ENCODE measurements around the gene DGKD. TPM values are rescaled to one million over a fixed set of nuclear protein-coding genes. Genes with fewer than 3 reads are reported as not detected.
"Not testable (repeated sequence)": the region's sequence is repeated elsewhere in the genome, so short reads cannot be mapped to it uniquely, and the experiment has no call there.

DGKD gene
- total RNA-seq, 2 experiments from 2014 or later, result 63.2 to 76.0 TPM

DNA sequence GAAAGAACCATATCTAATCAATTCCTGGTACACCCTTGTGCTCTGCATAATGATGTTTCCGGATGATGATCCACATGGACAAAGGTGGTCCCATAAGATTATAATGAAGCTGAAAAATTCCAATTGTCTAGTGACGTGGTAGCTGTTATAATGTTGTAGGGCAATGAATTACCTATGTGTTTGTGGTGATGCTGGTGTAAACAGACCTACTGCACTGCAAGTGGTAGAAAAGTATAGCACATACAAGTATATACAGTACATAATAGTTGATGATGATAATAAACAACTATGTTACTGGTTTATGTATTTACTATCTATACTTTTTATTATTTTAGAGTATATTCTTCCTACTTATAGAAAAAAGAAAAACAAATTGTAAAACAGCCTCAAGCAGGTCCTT lies 8.4 kb downstream of the DGKD start:
- Mint-ChIP-seq H3K27me3 (no peaks in the 10 kb centered on the region), H3K9me3 (peaks cover 10% of the 10 kb centered on the region), H3K27ac (no peak overlapping the region), H3K4me3 (no peak overlapping the region), H3K36me3 (peaks cover 77% of the 10 kb centered on the region), H3K4me1 (peaks cover 58% of the 10 kb centered on the region)
- no peak for DNase-seq

DNA sequence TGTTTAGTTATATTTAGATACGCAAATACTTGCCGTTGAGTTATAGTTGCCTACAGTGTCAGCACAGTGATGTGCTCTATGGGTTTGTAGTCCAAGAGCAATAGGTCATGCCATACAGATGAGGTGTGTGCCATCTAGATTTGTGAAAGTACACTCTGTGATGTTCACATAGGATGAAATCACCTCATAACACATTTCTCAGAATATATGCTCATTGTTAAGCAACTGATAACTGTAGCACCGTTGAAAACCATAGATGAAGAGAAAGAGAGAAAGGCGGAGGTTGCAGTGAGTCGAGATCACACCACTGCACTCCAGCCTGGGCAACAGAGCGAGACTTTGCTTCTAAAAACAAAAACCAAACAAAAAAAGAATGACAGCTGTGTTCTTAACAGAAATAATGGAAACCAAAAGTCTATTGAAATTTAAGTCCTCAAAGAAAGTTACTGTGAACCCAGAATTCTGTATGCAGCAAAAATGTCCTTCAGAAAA lies 9.5 kb downstream of the DGKD start:
- peaks cover 10% of the 10 kb centered on the region for H3K9me3 Mint-ChIP-seq
- peaks cover 58% of the 10 kb centered on the region for H3K4me1 Mint-ChIP-seq
- no peak overlapping the region for H3K4me3 Mint-ChIP-seq
- no peak overlapping the region for H3K27ac Mint-ChIP-seq
- DNase-seq, result no peak
- no peaks in the 10 kb centered on the region for H3K27me3 Mint-ChIP-seq
- H3K36me3 Mint-ChIP-seq, result peaks cover 76% of the 10 kb centered on the region

DNA sequence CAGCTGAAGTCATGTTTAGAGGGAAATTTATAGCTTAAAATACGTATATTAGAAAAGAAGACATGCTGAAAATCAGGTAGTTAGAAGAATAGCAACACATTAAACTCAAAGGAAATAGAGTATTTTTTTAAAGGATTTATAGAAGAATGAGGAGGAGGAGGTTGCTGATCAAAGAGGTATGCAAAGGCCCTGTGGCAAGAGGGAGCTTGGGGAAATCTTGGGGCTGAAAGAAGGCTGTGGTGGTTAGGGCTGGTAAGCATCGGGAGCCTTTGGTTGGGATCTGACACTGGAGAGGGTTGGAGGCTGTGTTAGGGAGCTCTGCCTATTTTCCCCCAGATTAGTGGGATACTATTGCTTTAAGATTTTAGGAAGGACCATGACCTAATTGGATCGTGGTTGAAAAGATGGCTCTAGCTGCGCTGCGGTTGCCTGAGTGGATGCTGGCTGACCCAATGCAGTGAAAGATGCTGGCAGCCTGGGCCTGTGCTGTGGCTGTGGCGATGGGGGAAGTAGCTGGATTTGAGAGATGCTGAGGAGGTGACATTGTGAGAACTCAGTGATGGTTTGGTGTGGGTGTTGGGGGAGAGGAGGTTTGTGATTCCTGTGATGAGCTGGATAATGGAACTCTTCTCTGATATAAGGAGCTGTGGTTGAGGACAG lies 11.7 kb downstream of the DGKD start:
- peak overlapping the region; percentile 43 for H3K27ac Mint-ChIP-seq
- DNase-seq, result no peak
- no peak overlapping the region for H3K4me3 Mint-ChIP-seq
- H3K9me3 Mint-ChIP-seq, result peaks cover 10% of the 10 kb centered on the region
- H3K36me3 Mint-ChIP-seq, result peaks cover 72% of the 10 kb centered on the region
- H3K4me1 Mint-ChIP-seq, result peaks cover 51% of the 10 kb centered on the region
- H3K27me3 Mint-ChIP-seq, result no peaks in the 10 kb centered on the region

DNA sequence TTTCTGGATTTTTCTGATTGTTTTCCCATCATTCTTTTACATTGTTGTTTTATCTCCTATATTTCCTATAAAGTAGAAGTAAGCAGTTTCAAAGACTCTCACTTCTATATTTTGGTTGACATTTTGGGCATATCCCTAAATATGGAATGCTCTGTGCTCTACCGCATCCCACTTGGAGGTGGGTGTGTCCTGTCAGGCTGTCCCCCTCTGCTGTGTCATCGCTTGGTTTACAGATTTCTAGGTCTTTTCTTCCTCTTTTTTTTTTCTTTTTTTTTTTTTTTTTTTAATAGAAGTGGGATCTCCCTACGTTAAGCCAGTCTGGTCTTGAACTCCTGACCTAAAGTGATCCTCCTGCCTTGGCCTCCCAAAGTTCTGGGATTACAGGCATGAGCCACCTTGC lies 13.3 kb downstream of the DGKD start:
- Mint-ChIP-seq H3K36me3 (peaks cover 65% of the 10 kb centered on the region), H3K4me1 (peaks cover 48% of the 10 kb centered on the region), H3K9me3 (peaks cover 3% of the 10 kb centered on the region), H3K4me3 (no peak overlapping the region), H3K27me3 (no peaks in the 10 kb centered on the region), H3K27ac (no peak overlapping the region)
- no peak for DNase-seq

DNA sequence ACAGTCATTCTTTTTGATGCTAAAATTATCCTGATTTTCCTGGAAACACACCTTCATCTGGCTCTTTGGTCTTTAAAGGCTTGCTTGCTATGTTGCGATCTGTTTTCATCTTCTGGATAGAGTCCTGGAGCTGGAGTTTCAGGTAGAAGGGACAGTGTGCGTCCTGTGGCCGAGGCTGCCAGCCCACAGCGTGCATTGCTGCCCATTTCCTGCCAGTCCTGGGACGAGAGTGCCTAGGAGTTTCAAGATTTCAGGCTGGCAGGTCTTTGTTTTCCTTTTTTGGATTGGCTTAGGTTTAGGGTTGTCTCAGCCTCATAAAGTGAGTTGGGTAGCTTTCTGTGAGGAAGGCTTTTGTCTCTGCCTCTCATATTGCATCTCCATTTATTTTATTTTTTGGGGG lies 14.5 kb downstream of the DGKD start:
- no peaks in the 10 kb centered on the region for H3K27me3 Mint-ChIP-seq
- no peak overlapping the region for H3K27ac Mint-ChIP-seq
- H3K36me3 Mint-ChIP-seq, result peaks cover 62% of the 10 kb centered on the region
- peaks cover 46% of the 10 kb centered on the region for H3K4me1 Mint-ChIP-seq
- no peak overlapping the region for H3K4me3 Mint-ChIP-seq
- DNase-seq, result no peak
- peaks cover 1% of the 10 kb centered on the region for H3K9me3 Mint-ChIP-seq

DNA sequence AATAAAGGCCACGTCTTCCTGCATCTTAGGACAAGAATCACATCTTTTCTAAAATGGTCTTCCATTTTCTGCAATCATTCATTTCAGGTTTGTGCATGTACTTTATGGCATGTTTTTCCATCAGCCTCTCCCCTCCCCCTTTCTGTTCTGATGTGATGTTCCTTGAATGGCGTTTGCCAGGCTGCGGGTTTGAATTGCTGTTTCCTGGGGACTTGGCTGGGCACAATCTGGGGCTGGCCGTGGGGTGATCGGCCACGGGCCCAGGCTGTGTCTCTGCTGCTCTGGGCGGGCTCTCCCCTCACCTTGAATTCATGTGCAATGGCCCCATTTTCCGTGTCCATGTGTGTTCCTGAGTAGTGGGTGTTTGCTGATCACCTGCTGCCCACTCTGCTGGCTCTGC lies 15.2 kb downstream of the DGKD start:
- peaks cover 43% of the 10 kb centered on the region for H3K4me1 Mint-ChIP-seq
- no peak overlapping the region for H3K27ac Mint-ChIP-seq
- no peak for DNase-seq
- H3K9me3 Mint-ChIP-seq, result no peaks in the 10 kb centered on the region
- H3K27me3 Mint-ChIP-seq, result no peaks in the 10 kb centered on the region
- H3K4me3 Mint-ChIP-seq, result no peak overlapping the region
- peaks cover 55% of the 10 kb centered on the region for H3K36me3 Mint-ChIP-seq

DNA sequence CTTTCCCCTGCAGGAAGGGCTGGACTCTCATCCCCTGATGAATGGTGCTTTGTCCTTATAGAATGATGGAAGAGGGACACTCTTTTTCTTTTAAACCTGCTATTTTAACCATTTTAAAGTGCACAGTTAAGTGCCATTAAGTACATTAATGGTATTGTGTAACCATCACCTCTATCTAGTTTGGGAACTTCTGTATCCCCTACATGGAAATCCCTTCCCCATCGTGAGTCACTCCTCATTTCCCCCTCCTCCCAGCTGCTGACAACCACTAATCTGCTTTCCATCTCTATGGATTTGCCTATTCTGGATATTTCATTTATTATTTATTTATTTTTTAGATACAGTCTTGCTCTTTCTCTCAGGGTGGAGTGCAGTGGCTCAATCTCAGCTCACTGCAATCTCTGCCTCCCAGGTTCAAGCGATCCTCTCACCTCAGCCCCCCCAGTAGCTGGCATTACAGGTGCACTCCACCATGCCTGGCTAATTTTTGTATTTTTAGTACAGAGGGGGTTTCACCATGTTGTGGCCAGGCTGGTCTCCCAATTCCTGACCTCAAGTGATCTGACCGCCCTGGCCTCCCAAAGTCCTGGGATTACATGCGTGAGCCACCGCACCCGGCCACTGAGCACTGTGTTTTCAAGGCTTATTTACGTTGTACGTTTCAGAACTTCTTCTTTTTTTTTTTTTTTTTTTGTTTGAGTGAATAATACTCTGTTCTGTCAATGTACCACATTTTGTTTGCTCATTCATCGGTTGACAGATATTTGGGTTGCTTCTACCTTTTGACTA lies 15.8 kb downstream of the DGKD start:
- Mint-ChIP-seq H3K4me3 (no peak overlapping the region), H3K27ac (peak overlapping the region; percentile 9), H3K9me3 (no peaks in the 10 kb centered on the region), H3K4me1 (peaks cover 41% of the 10 kb centered on the region), H3K36me3 (peaks cover 50% of the 10 kb centered on the region), H3K27me3 (no peaks in the 10 kb centered on the region)
- DNase-seq, result no peak

DNA sequence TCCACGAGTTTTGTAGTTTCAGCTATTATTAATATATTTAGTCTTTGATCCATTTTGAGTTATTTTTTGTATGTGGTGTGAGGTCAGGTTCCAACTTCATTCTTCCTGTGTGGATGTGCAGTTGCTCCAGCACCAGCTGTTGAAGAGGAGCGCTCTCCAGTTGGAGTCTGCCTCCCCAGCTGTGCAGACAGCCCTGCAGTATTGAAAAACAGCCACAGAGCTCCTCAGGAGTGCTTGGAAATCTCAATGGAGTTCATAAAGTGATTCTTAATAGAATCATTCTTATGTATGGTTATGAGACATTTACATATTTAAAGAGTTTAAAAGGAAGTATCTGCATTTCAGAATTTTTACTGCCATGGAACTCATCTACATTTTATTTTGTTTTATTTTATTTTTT lies 17.3 kb downstream of the DGKD start:
- Mint-ChIP-seq H3K27me3 (no peaks in the 10 kb centered on the region), H3K4me3 (no peak overlapping the region)

DNA sequence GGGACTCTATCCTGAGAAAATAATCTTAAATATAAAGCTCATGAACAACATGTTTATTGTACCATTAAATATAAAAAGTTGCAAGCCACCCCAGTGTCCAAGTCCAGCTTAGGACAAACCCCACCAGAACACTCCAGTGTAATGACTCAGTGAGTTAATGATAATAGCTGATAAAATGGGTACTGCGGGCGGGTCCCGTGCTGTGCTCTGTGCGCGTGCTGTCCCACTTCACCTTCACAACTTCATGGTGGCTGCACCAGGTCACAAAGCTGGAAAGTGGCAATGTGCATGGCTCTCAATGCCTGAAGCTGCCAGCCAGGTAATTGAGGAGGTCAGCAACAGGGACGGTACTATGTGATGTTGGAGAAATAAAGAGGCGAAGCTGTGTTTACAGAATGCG lies 18.6 kb downstream of the DGKD start:
- DNase-seq, result no peak
- Mint-ChIP-seq H3K27ac (no peak overlapping the region), H3K4me1 (peaks cover 32% of the 10 kb centered on the region), H3K4me3 (no peak overlapping the region), H3K36me3 (peaks cover 40% of the 10 kb centered on the region), H3K27me3 (no peaks in the 10 kb centered on the region), H3K9me3 (no peaks in the 10 kb centered on the region)

More for the DNA sequence above, 17.3 kb downstream of the DGKD start:
- DNase-seq, result no peak
- H3K36me3 Mint-ChIP-seq, result peaks cover 38% of the 10 kb centered on the region
- H3K27ac Mint-ChIP-seq, result no peak overlapping the region
- peaks cover 36% of the 10 kb centered on the region for H3K4me1 Mint-ChIP-seq
- no peaks in the 10 kb centered on the region for H3K9me3 Mint-ChIP-seq

DNA sequence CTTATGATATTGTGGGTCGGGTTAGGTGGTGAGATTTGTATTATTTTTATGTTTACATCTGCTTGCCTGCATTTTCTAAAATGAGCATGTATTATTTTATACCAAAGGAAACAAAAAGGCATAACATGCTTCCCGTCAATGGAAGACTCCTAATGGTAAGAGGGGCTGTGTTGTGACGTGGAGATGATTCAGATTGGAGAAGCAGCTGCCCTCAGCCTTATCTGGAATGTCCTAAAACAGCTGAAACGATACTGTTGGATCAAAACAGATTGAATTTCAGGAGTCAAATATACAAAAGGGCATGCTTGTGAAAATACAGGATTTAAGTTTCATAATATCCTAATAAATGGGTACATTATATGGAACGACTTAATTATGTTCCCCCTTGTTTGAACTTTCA lies 19.0 kb downstream of the DGKD start:
- no peak overlapping the region for H3K27ac Mint-ChIP-seq
- H3K4me1 Mint-ChIP-seq, result peaks cover 27% of the 10 kb centered on the region

DNA sequence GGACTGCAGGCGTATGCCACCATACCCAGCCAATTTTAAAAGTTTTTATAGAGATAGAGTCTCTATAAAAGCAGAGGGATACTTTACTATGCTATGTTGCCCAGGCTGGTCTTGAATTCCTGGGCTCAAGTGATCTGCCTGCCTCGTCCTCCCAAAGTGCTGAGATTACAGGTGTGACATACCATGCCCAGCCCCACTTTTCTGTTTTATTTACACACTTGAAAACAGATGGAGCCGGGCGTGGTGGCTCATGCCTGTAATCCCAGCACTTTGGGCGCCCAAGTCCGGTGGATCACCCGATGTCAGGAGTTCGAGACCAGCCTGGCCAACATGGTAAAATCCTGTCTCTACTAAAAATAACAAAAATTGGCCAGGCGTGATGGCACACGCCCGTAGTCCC lies 20.5 kb downstream of the DGKD start:
- H3K36me3 Mint-ChIP-seq, result peaks cover 32% of the 10 kb centered on the region
- H3K27ac Mint-ChIP-seq, H3K9me3 Mint-ChIP-seq, H3K27me3 Mint-ChIP-seq, H3K4me3 Mint-ChIP-seq, DNase-seq: not testable (repeated sequence)
- peaks cover 24% of the 10 kb centered on the region for H3K4me1 Mint-ChIP-seq

More for the DNA sequence above, 19.0 kb downstream of the DGKD start:
- H3K4me3 Mint-ChIP-seq, result no peak overlapping the region
- no peaks in the 10 kb centered on the region for H3K27me3 Mint-ChIP-seq
- no peak for DNase-seq
- H3K9me3 Mint-ChIP-seq, result no peaks in the 10 kb centered on the region
- H3K36me3 Mint-ChIP-seq, result peaks cover 37% of the 10 kb centered on the region

DNA sequence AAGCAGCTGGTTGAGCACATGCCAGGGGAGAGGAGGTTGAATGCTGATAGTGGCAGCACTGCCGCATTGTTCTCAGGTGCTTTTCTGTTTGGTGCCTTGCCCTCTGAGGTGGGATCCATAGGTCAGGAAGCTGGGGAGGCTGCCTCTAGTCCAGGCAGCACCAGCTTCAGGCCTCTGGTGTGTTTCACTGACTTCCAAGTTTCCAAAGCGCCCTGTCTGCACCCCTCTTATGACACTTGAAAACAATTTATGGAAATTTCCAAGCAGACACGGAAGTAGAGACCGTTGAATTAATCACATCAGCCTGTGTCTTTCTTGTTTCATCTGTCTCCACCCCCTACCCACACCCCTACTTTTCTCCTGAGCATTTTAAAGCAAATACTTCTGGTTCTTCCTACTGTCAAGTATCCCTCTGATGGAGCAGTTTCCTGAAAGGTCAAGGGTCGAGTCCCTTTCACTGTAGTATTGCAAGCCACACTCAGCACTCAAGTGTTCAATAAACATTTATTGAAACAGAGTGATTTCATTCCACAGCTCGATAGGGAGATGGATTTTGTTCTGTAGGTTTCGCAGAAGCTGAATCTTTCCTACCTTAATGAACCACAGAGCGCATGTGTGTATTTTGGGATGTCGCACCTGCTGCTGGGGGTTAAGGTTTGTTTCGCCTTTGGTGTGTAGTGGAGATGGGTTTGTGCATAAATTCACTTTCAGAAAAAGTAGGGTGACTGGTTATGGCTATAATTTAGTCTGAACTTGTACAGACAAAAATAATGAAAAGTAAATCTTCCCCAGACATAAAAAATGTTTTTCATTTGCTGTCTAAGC lies 21.4 kb downstream of the DGKD start:
- Mint-ChIP-seq H3K9me3 (no peaks in the 10 kb centered on the region), H3K4me3 (no peak overlapping the region), H3K27ac (peak overlapping the region; percentile 40), H3K36me3 (peaks cover 34% of the 10 kb centered on the region), H3K4me1 (peaks cover 30% of the 10 kb centered on the region), H3K27me3 (no peaks in the 10 kb centered on the region)
- DNase-seq, result no peak

DNA sequence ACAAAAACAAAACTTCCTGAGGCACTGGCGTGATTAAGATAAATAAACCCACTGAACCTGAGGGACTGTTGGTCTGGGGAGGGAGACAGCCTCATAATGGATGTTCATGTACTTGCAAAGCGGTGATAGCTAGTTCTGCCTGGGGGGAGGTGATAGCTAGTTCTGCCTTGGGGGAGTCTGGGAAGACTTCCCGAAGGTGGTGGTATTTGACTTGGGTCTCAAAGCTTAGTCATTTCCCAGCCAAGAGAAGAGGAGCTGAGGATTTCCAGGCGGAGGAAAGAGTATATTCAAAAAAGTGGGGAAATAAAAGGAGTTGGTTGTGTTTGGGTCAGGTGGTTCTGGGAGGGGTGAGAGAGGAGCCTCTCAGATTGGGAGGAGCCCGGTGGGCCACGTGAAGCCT lies 24.7 kb downstream of the DGKD start:
- Mint-ChIP-seq H3K4me1 (peaks cover 56% of the 10 kb centered on the region), H3K9me3 (peaks cover 5% of the 10 kb centered on the region), H3K27ac (peak overlapping the region; percentile 30), H3K36me3 (peaks cover 44% of the 10 kb centered on the region), H3K4me3 (no peak overlapping the region), H3K27me3 (no peaks in the 10 kb centered on the region)
- no peak for DNase-seq

DNA sequence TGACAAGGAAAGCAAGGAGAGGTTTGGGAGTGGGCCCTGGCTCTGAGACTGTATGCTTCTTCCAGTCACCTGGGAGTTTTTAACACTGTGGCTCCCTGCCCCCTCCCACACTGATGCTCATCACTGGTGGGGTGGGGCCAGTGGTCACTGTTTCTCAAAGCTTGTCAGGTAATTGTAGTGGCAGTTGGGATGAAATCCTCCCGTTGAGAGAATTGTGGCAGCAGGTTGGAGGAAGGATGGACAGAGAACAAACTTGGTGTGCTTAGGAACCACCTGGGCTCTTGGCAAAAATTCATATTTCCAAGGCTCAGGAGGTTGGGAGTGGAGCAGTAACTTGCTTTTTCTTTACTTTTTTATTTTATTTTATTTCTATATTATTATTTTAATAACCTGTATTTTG lies 25.1 kb downstream of the DGKD start:
- no peak for DNase-seq
- H3K4me1 Mint-ChIP-seq, result peaks cover 60% of the 10 kb centered on the region
- H3K27me3 Mint-ChIP-seq, result no peaks in the 10 kb centered on the region
- no peak overlapping the region for H3K4me3 Mint-ChIP-seq
- H3K9me3 Mint-ChIP-seq, result peaks cover 5% of the 10 kb centered on the region
- peaks cover 48% of the 10 kb centered on the region for H3K36me3 Mint-ChIP-seq
- H3K27ac Mint-ChIP-seq, result peak overlapping the region; percentile 30
